Stimulated activated CD8-positive, alpha-beta memory T cell treated with anti-CD3 and anti-CD28 coated beads, Interleukin-12 subunit alpha, Interleukin-12 subunit beta, amount 100 ng/mL, for 24 hours (primary cell): Measurements from ENCODE around the gene TIMM17A.
"Not testable (repeated sequence)": the region's sequence is repeated elsewhere in the genome, so short reads cannot be mapped to it uniquely, and the experiment has no call there.

Source experiments
- DNase-seq: peaks from one replicate; pipeline ENCODE4 v3.0.0-alpha.2; 2020; ENCODE audit errors: extremely low read depth

The TIMM17A gene

GRCh38 chr1:201940316-201940715 lies 15.0 kb upstream of the TIMM17A start:
- not testable (repeated sequence) for DNase-seq

GRCh38 chr1:201941420-201942128 lies 13.7 kb upstream of the TIMM17A start:
- DNase-seq, result no peak

GRCh38 chr1:201942129-201942495 lies 13.2 kb upstream of the TIMM17A start:
- DNase-seq, result no peak

- no peak for DNase-seq
These were observed 11.3 kb upstream of the TIMM17A start for GRCh38 chr1:201944002-201944401.

GRCh38 chr1:201944639-201945038 lies 10.7 kb upstream of the TIMM17A start:
- no peak for DNase-seq

- no peak for DNase-seq
These were observed 10.1 kb upstream of the TIMM17A start for GRCh38 chr1:201945157-201945556.

- no peak for DNase-seq
These were observed 9.5 kb upstream of the TIMM17A start for GRCh38 chr1:201945863-201946223.

- DNase-seq, result no peak
These were observed 8.9 kb upstream of the TIMM17A start, which contains the start of gene LMOD1 for GRCh38 chr1:201946224-201946908. Gene LMOD1, minus strand, starts transcription at chr1:201946548. Its CDS starts 208 bp downstream, at chr1:201946340.

GRCh38 chr1:201947697-201948008 lies 7.7 kb upstream of the TIMM17A start:
- no peak for DNase-seq

- DNase-seq, result no peak
These were observed 5.8 kb upstream of the TIMM17A start for GRCh38 chr1:201949491-201949890.

- no peak for DNase-seq
These were observed 867 bp upstream of the TIMM17A start for GRCh38 chr1:201954263-201955008.

GRCh38 chr1:201955729-201956143 lies 433 bp downstream of the TIMM17A start:
- DNase-seq, result no peak

GRCh38 chr1:201958348-201958747 lies 3.0 kb downstream of the TIMM17A start:
- DNase-seq, result no peak

GRCh38 chr1:201962382-201962781 lies 7.1 kb downstream of the TIMM17A start:
- not testable (repeated sequence) for DNase-seq

GRCh38 chr1:201964261-201964660 lies 9.0 kb downstream of the TIMM17A start:
- DNase-seq, result no peak

- no peak for DNase-seq
These were observed 10.9 kb downstream of the TIMM17A start for GRCh38 chr1:201966171-201966570.

GRCh38 chr1:201968202-201968925 lies 13.1 kb downstream of the TIMM17A start:
- DNase-seq, result no peak

GRCh38 chr1:201970334-201971159 lies 15.2 kb downstream of the TIMM17A start:
- DNase-seq, result no peak

- peak; percentile 32 for DNase-seq
These were observed 26.8 kb downstream of the TIMM17A start for GRCh38 chr1:201982082-201982622.

- DNase-seq, result no peak
These were observed 27.5 kb downstream of the TIMM17A start, which contains the start of gene RNPEP for GRCh38 chr1:201982623-201983379. Gene RNPEP, plus strand, starts transcription at chr1:201982648. Its CDS starts 19 bp downstream, at chr1:201982667.
